Hepatocyte (in vitro differentiated cells): ENCODE results near the gene PKD2L2.

Source experiments
- EZH2 ChIP-seq: fragments of 200-600 bp; sonication (generic); IDR thresholded peaks from 2 replicates; pipeline ENCODE4 v1.6.1; 2016; ENCODE audit warnings: antibody characterized with exemption, mild to moderate bottlenecking, borderline replicate concordance
- TF ChIP-seq, protein P1 (sequence below): fragments of 200-600 bp; sonication (generic); IDR thresholded peaks from 2 replicates; pipeline ENCODE4 v1.5.1; 2016; ENCODE audit warnings: antibody characterized with exemption, mild to moderate bottlenecking; ENCODE audit not compliant: poor library complexity

DNA sequence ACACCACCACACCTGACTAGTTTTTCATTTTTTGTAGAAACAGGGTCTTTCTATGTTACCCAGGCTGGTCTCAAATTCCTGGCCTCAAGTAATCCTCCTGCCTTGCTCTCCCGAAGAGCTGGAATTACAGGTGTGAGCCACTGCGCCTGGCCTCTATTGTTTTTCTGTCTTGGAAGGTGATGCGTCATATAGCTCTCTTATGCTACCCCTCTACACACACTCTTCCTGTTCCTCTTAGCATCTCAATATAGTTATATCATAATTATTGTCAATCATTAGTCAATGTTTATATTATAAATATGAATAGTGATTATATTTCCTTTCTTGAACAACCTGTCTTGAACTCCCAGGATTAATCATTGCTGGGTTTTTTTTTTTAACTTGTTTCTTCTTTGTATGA is 7.3 kb downstream of the PKD2L2 start:
- TF ChIP-seq, protein P1, sequence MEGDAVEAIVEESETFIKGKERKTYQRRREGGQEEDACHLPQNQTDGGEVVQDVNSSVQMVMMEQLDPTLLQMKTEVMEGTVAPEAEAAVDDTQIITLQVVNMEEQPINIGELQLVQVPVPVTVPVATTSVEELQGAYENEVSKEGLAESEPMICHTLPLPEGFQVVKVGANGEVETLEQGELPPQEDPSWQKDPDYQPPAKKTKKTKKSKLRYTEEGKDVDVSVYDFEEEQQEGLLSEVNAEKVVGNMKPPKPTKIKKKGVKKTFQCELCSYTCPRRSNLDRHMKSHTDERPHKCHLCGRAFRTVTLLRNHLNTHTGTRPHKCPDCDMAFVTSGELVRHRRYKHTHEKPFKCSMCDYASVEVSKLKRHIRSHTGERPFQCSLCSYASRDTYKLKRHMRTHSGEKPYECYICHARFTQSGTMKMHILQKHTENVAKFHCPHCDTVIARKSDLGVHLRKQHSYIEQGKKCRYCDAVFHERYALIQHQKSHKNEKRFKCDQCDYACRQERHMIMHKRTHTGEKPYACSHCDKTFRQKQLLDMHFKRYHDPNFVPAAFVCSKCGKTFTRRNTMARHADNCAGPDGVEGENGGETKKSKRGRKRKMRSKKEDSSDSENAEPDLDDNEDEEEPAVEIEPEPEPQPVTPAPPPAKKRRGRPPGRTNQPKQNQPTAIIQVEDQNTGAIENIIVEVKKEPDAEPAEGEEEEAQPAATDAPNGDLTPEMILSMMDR = no peak
- TF ChIP-seq EZH2 = no peak
